ENCODE results near the gene CCDC178. TPM values are rescaled to one million over a fixed set of nuclear protein-coding genes. Genes with fewer than 3 reads are reported as not detected.

The CCDC178 gene
- total RNA-seq, 1 experiment from 2014 or later = not detected

DNA sequence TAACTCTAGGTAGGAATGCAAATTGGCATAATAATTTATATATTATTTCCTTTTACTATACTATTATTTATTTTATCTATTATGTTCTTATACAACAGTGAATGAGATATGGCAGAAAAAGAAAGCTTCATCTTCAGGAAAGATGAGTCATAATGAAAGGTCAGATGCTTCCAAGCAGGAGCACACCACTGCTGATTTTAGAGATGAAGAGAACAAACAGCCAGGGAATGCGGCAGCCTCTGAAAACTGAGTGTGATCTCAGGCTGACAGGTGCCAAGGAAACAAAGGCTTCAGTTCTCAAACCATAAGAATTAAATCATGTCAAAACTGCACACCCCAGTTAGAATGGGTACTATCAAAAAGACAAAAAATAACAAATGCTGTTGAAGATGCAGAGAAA lies 149.0 kb downstream of the CCDC178 start:
- Histone ChIP-seq H3K4me1 (replicated peaks; ENCODE audit: insufficient read depth) (no peaks in the 10 kb centered on the region), H3K4me2 (no peak overlapping the region), H3K79me2 (ENCODE audit: low read depth) (no peaks in the 10 kb centered on the region), H3K27ac (no peak overlapping the region), H2AFZ (no peak overlapping the region), H3K9me3 (ENCODE audit: insufficient read depth, low read depth) (no peaks in the 10 kb centered on the region), H3K36me3 (ENCODE audit: low read depth) (no peaks in the 10 kb centered on the region), H3F3A (ENCODE audit: insufficient read depth, low read depth) (no peaks in the 10 kb centered on the region), H3K4me3 (no peak overlapping the region), H3K27me3 (ENCODE audit: insufficient read depth, low read depth) (no peaks in the 10 kb centered on the region), H3K9me2 (ENCODE audit: insufficient read depth) (no peaks in the 10 kb centered on the region), H4K20me1 (ENCODE audit: insufficient read depth) (no peaks in the 10 kb centered on the region)
- DNase-seq = no peak
- POLR2A ChIA-PET (ENCODE audit: unreplicated experiment) = no interaction called here
- TF ChIP-seq EZH2 (IDR thresholded peaks at IDR 0.05; ENCODE audit: low read depth) = no peak
- TF ChIP-seq, protein P1, sequence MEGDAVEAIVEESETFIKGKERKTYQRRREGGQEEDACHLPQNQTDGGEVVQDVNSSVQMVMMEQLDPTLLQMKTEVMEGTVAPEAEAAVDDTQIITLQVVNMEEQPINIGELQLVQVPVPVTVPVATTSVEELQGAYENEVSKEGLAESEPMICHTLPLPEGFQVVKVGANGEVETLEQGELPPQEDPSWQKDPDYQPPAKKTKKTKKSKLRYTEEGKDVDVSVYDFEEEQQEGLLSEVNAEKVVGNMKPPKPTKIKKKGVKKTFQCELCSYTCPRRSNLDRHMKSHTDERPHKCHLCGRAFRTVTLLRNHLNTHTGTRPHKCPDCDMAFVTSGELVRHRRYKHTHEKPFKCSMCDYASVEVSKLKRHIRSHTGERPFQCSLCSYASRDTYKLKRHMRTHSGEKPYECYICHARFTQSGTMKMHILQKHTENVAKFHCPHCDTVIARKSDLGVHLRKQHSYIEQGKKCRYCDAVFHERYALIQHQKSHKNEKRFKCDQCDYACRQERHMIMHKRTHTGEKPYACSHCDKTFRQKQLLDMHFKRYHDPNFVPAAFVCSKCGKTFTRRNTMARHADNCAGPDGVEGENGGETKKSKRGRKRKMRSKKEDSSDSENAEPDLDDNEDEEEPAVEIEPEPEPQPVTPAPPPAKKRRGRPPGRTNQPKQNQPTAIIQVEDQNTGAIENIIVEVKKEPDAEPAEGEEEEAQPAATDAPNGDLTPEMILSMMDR (conservative IDR thresholded peaks at IDR 0.05) = no peak
- no TSS peak for BruUV-seq (replicated peaks)
- CTCF ChIA-PET = no interaction called here
- intact Hi-C loops (cut with micrococcal nuclease; ENCODE audit: unreplicated experiment) = no loop called here

DNA sequence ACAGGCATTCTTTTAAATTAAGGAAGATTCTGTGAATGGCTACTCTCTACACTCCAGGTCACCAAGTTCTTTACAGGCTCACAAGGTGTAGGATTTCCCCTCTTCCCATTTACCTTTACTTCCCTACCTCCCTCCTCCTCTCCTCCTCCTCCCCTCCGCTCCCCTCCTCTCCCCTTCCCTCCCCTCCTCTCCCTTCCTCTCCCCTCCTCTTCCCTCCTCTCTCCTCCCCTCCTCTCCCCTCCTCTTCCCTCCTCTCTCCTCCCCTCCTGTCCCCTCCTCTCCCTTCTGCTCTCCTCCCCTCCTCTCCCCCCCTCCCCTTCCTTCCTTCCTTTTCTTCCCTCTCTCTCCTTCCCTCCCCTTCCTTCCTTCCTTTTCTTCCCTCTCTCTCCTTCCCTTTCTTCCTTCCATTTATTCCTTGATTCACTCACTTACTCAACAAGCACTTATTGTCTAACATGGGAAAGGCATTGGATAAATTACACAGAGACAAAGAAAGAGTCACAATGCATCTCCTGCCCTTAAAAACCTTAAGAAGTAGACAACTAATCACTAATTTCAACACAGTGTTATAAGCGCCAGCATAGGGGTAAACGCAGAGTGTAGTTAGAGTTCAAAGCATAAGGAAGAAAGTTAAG lies 152.3 kb downstream of the CCDC178 start:
- BruUV-seq (replicated peaks) = no TSS peak
- Histone ChIP-seq H4K20me1 (ENCODE audit: insufficient read depth) (no peaks in the 10 kb centered on the region), H3K9me2 (ENCODE audit: insufficient read depth) (no peaks in the 10 kb centered on the region), H3K36me3 (ENCODE audit: low read depth) (no peaks in the 10 kb centered on the region), H3K4me2 (no peak overlapping the region), H3K4me3 (no peak overlapping the region), H2AFZ (no peak overlapping the region), H3K79me2 (ENCODE audit: low read depth) (no peaks in the 10 kb centered on the region), H3F3A (ENCODE audit: insufficient read depth, low read depth) (no peaks in the 10 kb centered on the region), H3K4me1 (replicated peaks; ENCODE audit: insufficient read depth) (no peaks in the 10 kb centered on the region), H3K27me3 (ENCODE audit: insufficient read depth, low read depth) (no peaks in the 10 kb centered on the region), H3K27ac (no peak overlapping the region), H3K9me3 (ENCODE audit: insufficient read depth, low read depth) (no peaks in the 10 kb centered on the region)
- intact Hi-C loops (cut with micrococcal nuclease; ENCODE audit: unreplicated experiment) = no loop called here
- TF ChIP-seq EZH2 (IDR thresholded peaks at IDR 0.05; ENCODE audit: low read depth) = no peak
- TF ChIP-seq, protein P1 (conservative IDR thresholded peaks at IDR 0.05) = no peak
- ChIA-PET CTCF (no interaction called here), POLR2A (ENCODE audit: unreplicated experiment) (no interaction called here)
- DNase-seq = no peak

DNA sequence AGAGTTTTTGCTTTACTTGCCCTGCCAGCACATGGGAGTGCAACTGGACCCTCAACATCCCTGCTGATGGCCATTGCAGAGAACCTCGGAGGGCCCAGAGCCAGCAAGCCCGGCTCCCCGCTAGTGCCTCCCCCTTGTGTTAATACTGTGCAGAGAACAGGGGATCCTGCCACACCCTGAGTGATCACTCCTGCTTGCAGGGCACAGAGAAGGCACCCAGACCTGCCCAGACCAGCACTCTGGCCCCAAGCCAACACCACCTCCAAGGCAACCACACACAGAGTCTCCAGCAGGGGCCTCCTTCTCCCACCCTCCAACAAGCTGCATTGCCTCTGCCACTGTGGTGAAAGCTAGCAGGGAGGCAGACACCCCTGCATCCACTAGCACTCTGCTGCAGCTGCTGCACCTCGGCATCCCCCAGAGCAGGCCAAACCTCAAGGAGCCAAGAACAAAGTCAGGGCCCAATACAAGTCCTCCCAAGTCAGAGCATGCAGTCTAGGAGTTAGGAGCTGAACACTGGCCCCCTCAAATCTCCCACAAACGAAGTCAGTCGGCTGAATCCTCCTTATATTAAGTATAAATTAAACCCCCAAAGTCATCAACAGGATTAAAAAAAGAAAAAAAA lies 157.7 kb downstream of the CCDC178 start:
- intact Hi-C loops (cut with micrococcal nuclease; ENCODE audit: unreplicated experiment) = no loop called here
- Histone ChIP-seq H3K4me3 (no peak overlapping the region), H3K36me3 (ENCODE audit: low read depth) (no peaks in the 10 kb centered on the region), H3K27ac (no peak overlapping the region), H3K4me1 (replicated peaks; ENCODE audit: insufficient read depth) (no peaks in the 10 kb centered on the region), H4K20me1 (ENCODE audit: insufficient read depth) (no peaks in the 10 kb centered on the region), H3K9me2 (ENCODE audit: insufficient read depth) (no peaks in the 10 kb centered on the region), H3K79me2 (ENCODE audit: low read depth) (no peaks in the 10 kb centered on the region), H2AFZ (no peak overlapping the region), H3K27me3 (ENCODE audit: insufficient read depth, low read depth) (no peaks in the 10 kb centered on the region), H3F3A (ENCODE audit: insufficient read depth, low read depth) (no peaks in the 10 kb centered on the region), H3K4me2 (no peak overlapping the region), H3K9me3 (ENCODE audit: insufficient read depth, low read depth) (no peaks in the 10 kb centered on the region)
- POLR2A ChIA-PET (ENCODE audit: unreplicated experiment) = no interaction called here
- TF ChIP-seq, protein P1 (conservative IDR thresholded peaks at IDR 0.05) = no peak
- TF ChIP-seq EZH2 (IDR thresholded peaks at IDR 0.05; ENCODE audit: low read depth) = no peak
- DNase-seq = no peak
- BruUV-seq (replicated peaks) = no TSS peak
- CTCF ChIA-PET = no interaction called here

Data from PC-9 (cell line).